DOHH2 (cell line): ENCODE results near the gene TUBA8.
A peak's percentile ranks its signal among the peaks of the same experiment; 100 is the strongest.
"Not testable (repeated sequence)": the region's sequence is repeated elsewhere in the genome, so short reads cannot be mapped to it uniquely, and the experiment has no call there.

Experiments used
- H3F3A ChIP-seq: fragments of 200-600 bp; sonication (generic), shearing (Covaris generic); 2 replicates; pipeline ENCODE4 v1.6.0; 2016; ENCODE audit warnings: antibody characterized with exemption, mild to moderate bottlenecking; ENCODE audit not compliant: control insufficient read depth, insufficient read depth
- H3K27ac ChIP-seq: fragments of 200-600 bp; sonication (generic); 2 replicates; pipeline ENCODE4 v1.5.1; 2014; ENCODE audit warnings: low read depth, mild to moderate bottlenecking, low read length, moderate library complexity
- H3K27me3 ChIP-seq: fragments of 200-600 bp; sonication (generic); 2 replicates; pipeline ENCODE4 v1.6.1; 2014; ENCODE audit warnings: mild to moderate bottlenecking, low read length, mixed read lengths; ENCODE audit not compliant: control insufficient read depth
- H3K36me3 ChIP-seq: fragments of 200-600 bp; sonication (generic); 2 replicates; pipeline ENCODE4 v1.6.1; 2014; ENCODE audit warnings: mild to moderate bottlenecking, low read length, moderate library complexity, mixed read lengths; ENCODE audit not compliant: control insufficient read depth
- H3K4me1 ChIP-seq: fragments of 200-600 bp; sonication (generic); 2 replicates; pipeline ENCODE4 v1.6.1; 2014; ENCODE audit warnings: mild to moderate bottlenecking, low read length, mixed read lengths; ENCODE audit not compliant: control insufficient read depth
- H3K4me2 ChIP-seq: fragments of 200-600 bp; sonication (generic); 2 replicates; pipeline ENCODE4 v1.6.0; 2014; ENCODE audit warnings: mild to moderate bottlenecking, low read length, moderate library complexity
- H3K4me3 ChIP-seq: fragments of 200-600 bp; sonication (generic); 2 replicates; pipeline ENCODE4 v1.5.1; 2014; ENCODE audit warnings: mild to moderate bottlenecking, low read length, mixed read lengths
- H3K79me2 ChIP-seq: fragments of 200-600 bp; sonication (generic); 2 replicates; pipeline ENCODE4 v1.6.1; 2014; ENCODE audit warnings: mild to moderate bottlenecking, low read length, mixed read lengths; ENCODE audit not compliant: control insufficient read depth
- H3K9me2 ChIP-seq: fragments of 200-600 bp; sonication (generic); replicated peaks from 2 replicates; pipeline ENCODE4 v1.6.1; 2014; ENCODE audit warnings: mild to moderate bottlenecking, low read length, mixed read lengths; ENCODE audit not compliant: control insufficient read depth
- H3K9me3 ChIP-seq: fragments of 200-600 bp; sonication (generic); 2 replicates; pipeline ENCODE4 v1.6.1; 2014; ENCODE audit warnings: antibody characterized with exemption, low read length, mixed read lengths; ENCODE audit not compliant: control insufficient read depth, insufficient read depth
- H4K20me1 ChIP-seq: fragments of 200-600 bp; sonication (generic); 2 replicates; pipeline ENCODE4 v1.6.0; 2014; ENCODE audit warnings: low read depth, mild to moderate bottlenecking, antibody characterized with exemption, low read length, moderate library complexity; ENCODE audit not compliant: control insufficient read depth, insufficient read depth
- CTCF ChIP-seq: fragments of 200-600 bp; sonication (generic); IDR thresholded peaks from one replicate; pipeline ENCODE4 v1.5.1; 2014; ENCODE audit warnings: antibody characterized with exemption, mild to moderate bottlenecking, low read depth, low read length; ENCODE audit not compliant: poor library complexity, severe bottlenecking
- EZH2phosphoT487 ChIP-seq: fragments of 200-600 bp; sonication (generic); IDR thresholded peaks from 2 replicates; pipeline ENCODE4 v1.6.1; 2017; ENCODE audit warnings: borderline replicate concordance, mild to moderate bottlenecking, antibody characterized with exemption, low read length, moderate library complexity, mixed read lengths

The TUBA8 gene

GRCh38 chr22:18156878-18157713 lies 46.5 kb downstream of the TUBA8 start:
- Histone ChIP-seq H3K4me2 (no peak overlapping the region), H3K79me2 (no peaks in the 10 kb centered on the region), H4K20me1 (no peaks in the 10 kb centered on the region), H3K9me3 (no peaks in the 10 kb centered on the region), H3K27ac (no peak overlapping the region), H3K4me3 (no peak overlapping the region), H3F3A (no peaks in the 10 kb centered on the region), H3K4me1 (no peaks in the 10 kb centered on the region), H3K27me3 (peaks cover 5% of the 10 kb centered on the region; the same call in 1 of the 2 replicates), H3K9me2 (no peaks in the 10 kb centered on the region), H3K36me3 (no peaks in the 10 kb centered on the region)
- TF ChIP-seq CTCF = peak; percentile 76
- no peak for TF ChIP-seq EZH2phosphoT487

DNA sequence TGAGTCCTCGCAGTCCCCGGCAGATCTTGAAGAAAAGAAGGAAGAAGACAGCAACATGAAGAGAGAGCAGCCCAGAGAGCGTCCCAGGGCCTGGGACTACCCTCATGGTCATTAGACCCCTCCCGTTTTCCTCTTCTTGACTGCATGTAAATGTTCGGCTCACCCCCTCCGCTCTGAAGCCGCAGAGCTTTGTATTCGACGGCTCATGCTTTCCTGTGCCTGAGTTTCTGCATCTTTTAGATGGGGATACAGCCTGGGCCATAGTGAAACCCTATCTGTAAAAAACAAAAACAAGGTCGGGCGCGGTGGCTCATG lies 47.1 kb downstream of the TUBA8 start:
- H3K27ac ChIP-seq = no peak overlapping the region
- H3K27me3 ChIP-seq = peaks cover 5% of the 10 kb centered on the region; the same call in 1 of the 2 replicates
- no peaks in the 10 kb centered on the region for H3K36me3 ChIP-seq
- no peaks in the 10 kb centered on the region for H3K79me2 ChIP-seq
- no peaks in the 10 kb centered on the region for H3K9me2 ChIP-seq
- H3F3A ChIP-seq = no peaks in the 10 kb centered on the region
- no peaks in the 10 kb centered on the region for H4K20me1 ChIP-seq
- TF ChIP-seq CTCF (no peak), EZH2phosphoT487 (no peak)
- H3K4me3 ChIP-seq = no peak overlapping the region
- H3K4me2 ChIP-seq = no peak overlapping the region
- no peaks in the 10 kb centered on the region for H3K9me3 ChIP-seq
- H3K4me1 ChIP-seq = no peaks in the 10 kb centered on the region

DNA sequence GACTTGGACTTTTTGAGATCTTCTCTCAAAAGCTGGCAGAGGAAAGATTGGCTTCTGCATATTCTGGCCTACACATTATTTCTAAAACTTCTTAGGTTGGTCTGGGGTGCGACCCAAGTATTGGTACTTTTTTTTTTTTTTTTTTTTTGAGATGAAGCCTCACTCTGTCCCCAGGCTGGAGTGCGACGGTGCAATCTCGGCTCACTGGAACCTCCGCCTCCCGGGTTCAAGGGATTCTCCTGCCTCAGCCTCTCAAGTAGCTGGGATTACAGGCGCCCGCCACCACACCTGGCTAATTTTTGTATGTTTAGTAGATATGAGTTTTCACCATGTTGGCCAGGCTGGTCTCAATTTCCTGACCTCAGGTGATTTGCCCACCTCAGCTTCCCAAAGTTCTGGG lies 50.0 kb downstream of the TUBA8 start:
- not testable (repeated sequence) for H3K79me2 ChIP-seq, H3F3A ChIP-seq, H3K4me2 ChIP-seq, H3K36me3 ChIP-seq, H3K9me2 ChIP-seq, H3K27me3 ChIP-seq, H3K9me3 ChIP-seq, H3K27ac ChIP-seq, H3K4me3 ChIP-seq, H4K20me1 ChIP-seq
- H3K4me1 ChIP-seq = peaks cover 12% of the 10 kb centered on the region

- H3K27ac ChIP-seq, H3K36me3 ChIP-seq, H3K9me2 ChIP-seq, H4K20me1 ChIP-seq, H3K27me3 ChIP-seq, H3K9me3 ChIP-seq, H3F3A ChIP-seq, H3K79me2 ChIP-seq, H3K4me3 ChIP-seq: not testable (repeated sequence)
- H3K4me1 ChIP-seq = peaks cover 12% of the 10 kb centered on the region
- peak overlapping the region; percentile 22; the same call in 1 of the 2 replicates for H3K4me2 ChIP-seq
Observed at GRCh38 chr22:18163843-18164242, 53.2 kb downstream of the TUBA8 start.

GRCh38 chr22:18164584-18164983 lies 54.0 kb downstream of the TUBA8 start:
- not testable (repeated sequence) for H3K4me3 ChIP-seq, H3K27me3 ChIP-seq, H3K79me2 ChIP-seq, H3K9me2 ChIP-seq, H3K4me2 ChIP-seq, H3K27ac ChIP-seq, H3K9me3 ChIP-seq, H3K36me3 ChIP-seq, H3F3A ChIP-seq, H4K20me1 ChIP-seq
- peaks cover 12% of the 10 kb centered on the region for H3K4me1 ChIP-seq

DNA sequence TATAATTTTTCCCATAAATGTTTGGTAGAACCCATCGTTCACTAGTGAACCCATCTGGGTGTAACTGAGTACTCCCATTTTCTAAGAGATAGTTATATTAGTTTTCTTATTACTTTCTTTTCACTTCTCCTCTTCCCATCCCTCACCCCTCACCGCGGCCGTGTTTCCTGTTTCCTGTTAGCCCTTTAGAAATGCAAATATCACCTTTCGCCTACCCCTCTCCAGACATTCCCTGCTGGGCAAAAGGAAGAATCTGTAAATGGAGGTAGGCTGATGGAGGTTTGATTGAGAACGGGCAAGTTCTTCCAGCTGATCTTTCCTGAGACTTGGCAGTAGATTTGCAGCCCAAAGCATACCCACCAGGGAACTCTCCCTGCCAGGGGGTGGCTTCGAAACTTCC lies 54.7 kb downstream of the TUBA8 start:
- not testable (repeated sequence) for H3K9me3 ChIP-seq, H3K27me3 ChIP-seq, H3K4me3 ChIP-seq, H3K9me2 ChIP-seq, H3K4me2 ChIP-seq, H4K20me1 ChIP-seq, H3K27ac ChIP-seq, H3K36me3 ChIP-seq, H3K79me2 ChIP-seq, H3F3A ChIP-seq
- H3K4me1 ChIP-seq = peaks cover 12% of the 10 kb centered on the region
